GM18499 (cell line): ENCODE measurements around the gene SPAG9.

Experiments
- ATAC-seq: cut with Tn5 transposase; IDR thresholded peaks from one replicate; pipeline ENCODE4 v1.9.1; 2021; ENCODE audit warnings: moderate number of reproducible peaks; ENCODE audit not compliant: insufficient read depth, unreplicated experiment

The SPAG9 gene

DNA sequence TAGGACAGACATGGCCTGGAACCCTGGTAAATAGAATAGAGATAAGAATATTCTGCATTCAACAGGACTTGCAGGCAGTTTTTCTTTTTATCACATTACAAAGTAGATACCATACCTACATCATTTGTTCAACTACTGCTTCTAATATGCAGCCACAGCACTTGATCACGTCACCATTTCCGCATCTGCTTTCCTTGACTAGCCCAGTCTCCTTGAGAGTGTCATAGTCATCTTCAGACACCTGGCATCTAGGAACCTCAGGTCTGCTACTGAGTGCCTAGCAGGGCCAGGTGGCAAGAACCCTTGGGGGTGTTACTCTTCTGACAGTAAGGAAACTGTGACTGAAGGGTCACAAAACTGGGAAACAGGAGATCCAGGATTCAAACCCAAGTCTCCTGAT, 161.3 kb downstream of the SPAG9 start:
- no peak for ATAC-seq

DNA sequence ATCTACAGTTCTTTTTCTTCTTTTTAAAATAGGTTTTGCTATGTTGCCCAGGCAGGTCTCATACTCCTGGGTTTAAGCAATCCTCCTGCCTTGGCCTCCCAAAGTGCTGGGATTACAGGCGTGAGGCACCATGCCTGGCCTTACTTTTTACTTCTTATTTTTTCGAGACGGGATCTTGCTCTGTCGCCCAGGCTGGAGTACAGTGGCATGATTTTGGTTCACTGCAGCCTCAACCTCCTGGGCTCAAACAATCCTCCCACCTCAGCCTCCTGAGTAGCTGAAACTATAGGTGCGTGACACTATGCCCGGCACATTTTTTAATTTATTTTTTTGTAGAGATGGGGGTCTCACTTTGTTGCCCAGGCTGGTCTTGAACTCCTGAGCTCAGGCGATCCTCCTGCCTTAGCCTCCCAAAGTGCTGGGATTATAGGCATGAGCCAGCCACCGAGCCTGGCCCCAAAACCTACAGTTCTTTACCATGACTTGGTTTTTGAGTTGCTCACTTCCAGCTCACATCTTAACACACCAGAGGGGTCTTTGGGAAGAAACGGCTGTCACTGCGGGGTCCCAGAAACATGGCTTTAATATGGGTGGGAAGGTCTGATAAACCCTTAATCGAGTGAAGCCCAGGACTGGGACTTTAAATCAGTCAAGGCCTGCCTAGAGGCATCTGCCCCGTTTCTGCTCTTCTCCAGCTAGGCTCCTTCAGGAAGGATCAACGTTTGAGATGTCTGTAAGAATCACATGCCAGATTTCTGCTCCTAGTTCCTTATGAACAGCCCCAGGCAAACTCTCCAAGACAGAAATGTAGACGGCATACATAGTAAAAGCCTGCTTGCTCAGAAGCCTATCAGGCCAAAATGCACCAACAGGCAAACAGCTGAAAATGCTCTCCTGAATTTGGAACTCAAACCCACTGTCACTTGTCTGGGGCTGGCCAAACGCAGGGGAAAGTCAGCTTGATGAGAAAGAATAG, 162.8 kb downstream of the SPAG9 start:
- no peak for ATAC-seq

DNA sequence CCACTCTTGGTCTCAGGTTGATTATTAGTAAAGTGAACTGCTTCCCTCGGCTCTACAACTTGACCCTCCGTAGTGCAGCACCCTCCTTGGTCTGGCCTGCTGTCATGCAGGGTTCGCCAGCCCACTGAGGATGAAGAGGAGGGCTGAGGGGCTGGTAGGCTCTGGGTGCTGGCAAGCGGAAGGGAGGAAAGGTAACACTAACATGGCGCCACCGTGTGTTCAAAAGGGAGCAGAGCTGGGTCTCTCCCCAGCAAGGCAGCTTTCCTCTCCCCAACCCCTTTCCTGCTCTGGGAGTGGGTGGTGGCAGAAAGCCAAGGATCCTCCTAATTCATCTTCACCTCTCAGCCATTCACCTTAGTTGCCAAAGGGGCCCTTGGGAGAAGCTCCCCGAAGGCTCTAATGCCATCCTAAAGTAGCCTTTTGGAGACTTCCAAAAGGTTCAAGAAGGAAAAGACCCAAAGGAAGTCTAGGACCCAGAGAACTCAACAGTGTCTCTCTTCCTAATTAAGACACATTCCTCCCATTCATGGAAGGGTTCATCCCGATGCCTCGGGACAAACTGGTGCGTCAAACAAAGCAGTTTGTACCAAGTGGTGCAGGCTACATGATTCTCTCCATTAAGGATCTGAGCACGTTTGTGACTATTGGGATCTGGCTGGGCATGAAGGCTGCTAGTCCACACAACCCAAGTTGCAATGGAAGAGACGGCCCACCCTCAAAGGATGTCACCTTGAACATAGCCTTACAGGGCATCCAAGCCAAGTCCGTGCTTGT, 163.7 kb downstream of the SPAG9 start:
- ATAC-seq: no peak

DNA sequence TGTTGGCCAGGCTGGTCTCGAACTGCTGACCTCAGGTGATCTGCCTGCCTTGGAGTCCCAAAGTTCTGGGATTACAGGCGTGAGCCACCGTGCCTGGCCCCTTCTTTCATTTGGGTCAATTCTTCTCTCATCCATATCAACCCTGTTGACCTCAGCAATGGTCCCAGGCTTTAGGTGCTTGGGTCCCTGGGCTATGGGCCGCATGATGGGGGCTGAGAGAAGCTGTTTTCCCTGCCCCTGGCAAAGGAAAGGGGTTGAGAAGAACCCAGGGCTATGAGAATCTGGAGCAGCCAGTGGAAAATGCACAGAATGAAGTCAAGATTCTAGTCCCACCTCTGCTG, 164.3 kb downstream of the SPAG9 start:
- no peak for ATAC-seq

DNA sequence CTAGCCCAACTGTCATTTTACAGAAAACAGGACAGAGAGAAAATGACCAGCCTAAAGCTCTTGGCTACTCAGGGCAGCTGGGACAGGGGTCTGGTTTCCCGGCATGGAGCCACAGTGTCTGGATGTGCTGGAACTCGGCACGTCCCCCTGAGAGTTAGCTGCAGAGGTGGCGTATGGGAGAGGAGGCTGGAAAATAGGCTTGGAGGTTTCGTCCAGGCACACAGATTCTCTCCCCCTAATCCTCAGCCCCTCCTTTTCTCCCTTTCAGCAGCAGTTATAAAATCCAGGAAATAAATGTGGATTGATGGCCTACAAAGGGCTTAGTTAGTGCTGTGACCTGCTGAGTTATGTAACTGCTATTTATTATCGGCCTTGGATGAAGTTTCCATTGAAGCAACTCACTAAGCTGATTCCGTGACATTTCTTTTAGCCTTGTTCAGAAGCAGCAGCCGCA, 165.0 kb downstream of the SPAG9 start:
- ATAC-seq: no peak

DNA sequence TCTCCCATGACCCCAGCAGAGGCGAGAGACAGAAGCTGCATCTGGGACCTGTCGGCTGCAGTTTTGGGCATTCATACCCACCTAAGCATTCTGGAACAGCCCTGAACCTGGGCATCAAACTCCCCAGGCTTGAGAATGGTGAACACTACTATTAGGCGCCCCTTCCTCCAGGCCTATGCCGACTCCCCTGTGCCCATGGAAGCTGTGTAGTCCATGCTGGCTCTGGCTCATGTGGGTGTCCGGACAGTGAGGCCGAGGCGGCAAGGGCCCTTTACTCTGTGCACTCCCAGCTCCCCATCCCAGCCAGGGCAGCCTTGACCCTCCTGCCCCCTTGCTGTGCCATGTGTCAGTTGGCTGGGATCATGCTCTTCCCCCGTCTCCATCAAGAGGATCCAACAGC, 165.5 kb downstream of the SPAG9 start:
- ATAC-seq: no peak

DNA sequence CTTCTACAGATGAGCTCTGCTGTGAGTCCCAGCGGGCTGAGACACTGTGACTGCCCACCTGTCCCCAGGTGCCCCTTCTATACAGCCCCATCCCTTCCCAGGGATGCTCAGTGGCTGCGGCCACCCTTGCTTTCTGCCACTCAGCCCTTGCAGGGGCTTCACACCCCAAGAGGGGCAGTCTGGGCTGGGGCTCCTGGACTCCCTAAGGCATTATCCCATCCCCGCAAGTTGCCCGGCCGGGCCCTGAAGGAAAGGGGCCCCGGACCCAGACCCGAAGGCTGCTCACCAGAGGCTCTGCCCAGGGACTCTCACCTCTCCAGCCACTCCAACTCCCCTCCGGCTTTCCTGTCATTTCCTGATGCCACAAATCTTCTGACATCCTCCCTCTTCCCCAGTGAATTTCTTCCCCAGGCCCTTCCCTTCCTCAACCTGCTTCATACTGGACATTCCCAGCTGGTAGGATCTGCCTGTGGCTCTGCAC, 166.0 kb downstream of the SPAG9 start:
- no peak for ATAC-seq

DNA sequence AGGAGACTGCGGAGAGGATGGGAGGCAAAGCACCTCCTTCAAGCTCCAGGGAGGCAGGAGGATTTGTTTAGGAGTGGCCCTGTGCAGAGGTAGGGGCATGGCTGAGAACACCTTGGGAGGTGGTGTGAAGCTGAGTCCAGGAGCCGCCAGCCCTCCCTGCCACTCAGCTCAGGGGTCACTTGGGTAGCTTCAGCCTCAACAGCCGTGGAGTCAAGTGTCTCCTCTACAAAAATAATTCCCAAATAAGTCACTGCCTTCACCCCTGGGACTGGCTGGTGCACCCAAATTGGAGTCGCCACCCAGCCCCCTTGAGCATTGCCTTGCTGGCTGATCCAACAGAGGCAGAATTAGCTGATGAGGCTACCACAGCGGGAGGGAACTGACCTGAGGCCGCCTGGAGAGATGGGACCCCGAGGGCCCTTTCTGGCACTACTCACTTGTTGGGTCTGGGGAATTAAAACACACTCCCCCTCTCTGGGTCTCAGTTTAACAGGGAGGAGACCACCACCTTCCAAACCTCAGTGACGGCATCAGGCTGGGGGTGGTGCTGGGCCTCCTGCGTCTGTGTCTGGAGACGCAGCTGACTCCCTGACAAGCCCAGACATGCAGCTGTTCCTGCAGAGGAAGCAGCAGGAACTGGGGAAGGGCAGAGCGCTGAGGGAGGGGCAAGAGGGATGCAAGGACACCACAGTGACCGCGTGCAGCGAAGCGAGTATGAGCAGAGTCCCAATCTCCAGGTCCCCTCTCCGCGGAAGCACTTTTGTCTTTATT, 166.7 kb downstream of the SPAG9 start:
- no peak for ATAC-seq

DNA sequence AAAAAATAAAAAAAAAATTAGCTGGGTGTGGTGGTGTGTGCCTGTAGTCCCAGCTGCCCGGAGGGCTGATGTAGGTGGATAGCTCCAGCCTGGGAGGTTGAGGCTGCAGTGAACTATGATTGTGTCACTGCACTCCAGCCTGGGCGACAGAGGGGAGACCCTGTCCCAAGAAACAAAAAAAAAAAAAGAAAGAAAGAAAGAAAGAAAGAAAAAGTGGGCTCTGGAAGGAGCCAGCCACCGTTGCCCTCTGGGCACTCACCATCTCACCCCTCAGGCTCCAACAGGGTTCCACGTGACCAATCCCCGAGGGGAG, 167.2 kb downstream of the SPAG9 start:
- ATAC-seq: no peak

DNA sequence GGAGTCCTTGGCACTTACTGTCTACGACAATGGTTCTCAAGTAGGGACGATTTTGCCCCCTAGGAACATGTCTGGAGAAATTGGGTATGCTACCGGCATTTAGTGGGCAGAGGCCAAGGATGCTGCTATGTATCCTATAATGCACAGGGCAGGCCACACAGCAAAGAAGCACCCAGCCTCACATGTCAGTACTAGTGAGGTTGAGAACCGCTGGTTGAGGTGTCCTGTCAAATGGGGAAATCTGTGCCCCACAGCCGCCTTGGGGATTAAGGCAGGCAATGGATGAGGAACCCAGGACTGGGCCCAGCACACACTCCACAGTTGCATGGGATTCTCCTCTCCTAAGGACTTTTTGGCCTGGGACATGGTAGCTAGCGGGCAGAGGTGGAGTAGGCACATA, 167.8 kb downstream of the SPAG9 start:
- no peak for ATAC-seq

DNA sequence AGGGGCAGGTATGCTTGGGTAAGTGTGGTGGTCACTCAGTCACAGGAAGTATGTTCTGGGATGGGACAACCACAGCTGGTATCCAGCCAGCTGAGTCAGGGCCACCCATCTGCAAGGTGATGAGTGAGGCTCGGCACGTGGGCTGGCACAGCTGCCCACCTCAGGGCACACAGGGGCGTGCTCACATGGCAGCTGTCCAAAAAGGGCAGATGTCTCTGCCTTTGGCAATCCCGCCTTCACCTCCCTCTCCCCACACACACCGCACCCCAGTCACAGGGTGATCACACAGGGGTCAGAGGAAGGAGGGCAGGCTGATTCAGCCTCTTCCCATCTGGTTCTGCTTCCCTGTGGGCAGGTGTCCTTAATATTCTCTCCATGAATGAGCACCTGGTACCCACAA, 168.7 kb downstream of the SPAG9 start:
- ATAC-seq: no peak

DNA sequence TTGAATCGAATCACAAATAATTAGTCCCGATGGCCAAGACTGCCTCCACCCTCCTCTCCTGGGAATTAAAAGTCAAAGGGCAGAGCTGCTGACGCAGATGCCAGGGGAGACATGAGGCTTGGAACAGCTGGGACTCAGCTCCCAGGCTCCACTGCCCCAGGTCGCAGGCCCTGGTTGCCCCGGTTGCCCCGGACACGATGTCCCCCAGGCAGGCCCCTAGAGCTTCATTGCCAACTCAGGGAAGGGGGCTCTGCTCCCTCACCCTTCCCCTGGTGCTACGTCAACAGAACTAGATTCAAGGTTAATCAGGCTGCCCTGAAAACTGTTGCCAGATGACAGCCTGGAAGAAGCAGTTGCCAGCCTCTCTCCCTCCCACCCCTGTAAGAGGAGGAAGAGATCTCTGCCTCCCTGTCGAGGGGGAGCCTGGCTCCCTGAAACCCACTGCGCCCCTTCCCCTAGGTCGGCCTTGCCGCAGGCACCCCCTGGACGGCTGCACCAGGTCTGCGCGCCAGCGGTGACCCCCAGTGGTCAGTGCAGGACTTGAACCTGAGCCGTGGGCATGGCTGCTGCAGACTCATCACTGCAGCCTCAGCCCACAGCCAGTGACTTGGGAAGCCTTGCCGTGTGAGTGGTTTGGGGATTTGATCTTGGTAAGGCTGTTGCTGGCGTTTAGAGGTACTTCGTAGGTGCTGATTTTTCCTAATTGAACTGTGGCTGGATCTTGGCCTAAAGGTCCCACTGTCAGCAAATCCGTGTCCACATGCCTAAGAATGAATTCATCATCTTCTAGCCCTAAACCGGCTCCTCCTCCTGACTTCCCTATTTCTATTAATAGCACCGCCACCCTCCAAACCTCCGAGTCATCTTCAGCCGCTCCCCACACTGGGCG, 170.4 kb downstream of the SPAG9 start:
- no peak for ATAC-seq

DNA sequence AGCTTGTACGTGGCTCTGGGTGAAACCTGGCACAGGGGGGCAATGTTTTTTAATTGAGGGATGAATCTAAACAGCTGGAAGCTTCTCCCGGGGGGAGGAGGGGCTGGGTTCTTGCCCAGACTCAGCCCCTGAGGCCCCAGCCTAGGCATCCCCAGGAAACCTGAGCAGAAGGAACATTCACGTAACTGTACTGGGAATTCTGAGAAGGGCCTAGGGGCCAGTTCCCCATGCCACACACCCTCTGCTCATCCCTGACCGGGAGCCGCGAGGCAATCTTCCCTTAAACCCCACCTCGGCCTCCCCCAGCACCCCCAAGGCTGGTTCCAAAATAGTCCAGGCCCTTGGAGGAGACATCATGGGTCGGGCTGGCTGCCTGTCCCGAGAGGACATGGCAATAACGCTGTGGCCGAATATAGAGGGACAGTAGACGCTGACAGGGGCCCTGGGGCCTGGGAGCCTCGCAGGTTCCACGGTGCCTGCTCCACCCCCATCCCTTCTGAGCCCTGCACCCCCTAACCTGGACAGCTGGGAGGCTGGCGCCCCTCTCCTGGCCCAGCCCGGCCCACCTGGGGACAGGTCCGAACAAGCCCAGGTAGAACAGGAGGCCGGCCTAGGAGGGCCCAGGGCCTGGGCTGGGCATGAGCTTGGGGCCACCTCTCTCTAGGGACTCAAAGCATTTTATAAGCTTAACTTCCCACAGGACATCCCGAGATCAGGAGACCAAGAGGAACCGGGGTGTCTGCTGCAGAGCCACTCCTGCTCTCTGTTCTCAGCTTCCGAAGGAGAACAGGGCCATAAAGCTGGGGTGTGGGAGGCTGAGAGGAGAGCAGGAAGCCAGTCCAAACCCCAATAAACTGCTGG, 171.3 kb downstream of the SPAG9 start:
- ATAC-seq: no peak

DNA sequence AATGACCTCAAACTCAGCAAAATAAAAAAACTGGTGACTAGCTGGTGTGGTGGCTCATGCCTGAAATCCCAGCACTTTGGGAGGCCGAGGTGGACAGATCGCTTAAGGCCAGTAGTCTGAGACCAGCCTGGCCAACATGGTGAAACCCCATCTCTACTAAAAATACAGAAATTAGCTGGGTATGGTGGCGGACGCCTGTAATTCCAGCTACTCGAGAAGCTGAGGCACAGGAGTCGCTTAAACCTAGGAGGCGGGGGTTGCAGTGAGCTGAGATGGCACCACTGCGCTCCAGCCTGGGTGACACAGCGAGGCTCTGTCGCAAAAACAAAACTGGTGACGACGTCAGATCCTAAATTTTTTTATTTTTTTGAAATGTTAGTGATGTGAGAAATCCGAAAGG, 172.0 kb downstream of the SPAG9 start:
- ATAC-seq: no peak

DNA sequence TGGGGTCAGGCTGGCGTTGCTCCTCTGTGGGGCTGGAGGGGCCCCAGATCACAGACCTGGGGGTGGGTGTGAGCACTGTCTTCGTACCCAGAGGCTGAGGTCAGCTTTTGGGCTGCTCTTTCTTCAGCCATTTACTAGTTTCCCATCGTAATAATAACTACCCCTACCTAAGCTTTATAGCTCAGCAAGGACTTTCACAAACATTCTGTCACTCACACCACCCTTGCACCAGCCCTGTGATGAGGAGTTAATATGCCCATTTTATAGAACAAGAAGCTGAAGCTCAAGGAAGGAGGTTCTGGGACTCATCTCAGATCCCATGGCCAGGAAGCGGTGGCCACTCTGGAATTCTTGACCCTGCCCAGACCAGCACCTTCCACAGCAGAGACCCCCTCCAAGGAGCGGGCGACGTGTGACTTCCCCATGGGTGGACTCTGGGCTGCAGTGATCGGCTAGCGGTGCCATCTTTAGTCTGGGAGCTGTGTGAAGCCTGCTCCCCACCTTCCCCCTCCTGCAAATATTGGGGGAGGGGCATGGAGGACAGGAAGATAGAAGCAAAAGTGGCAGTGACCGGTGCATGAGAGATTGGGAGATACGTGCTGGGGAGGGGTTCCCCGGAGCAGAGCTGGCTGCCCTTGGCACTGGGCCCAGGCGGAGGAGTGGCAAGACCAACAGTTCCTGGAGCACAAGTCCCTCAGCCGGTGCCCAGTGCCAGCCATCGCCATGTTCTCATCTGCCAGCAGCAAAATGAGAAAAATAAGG, 172.7 kb downstream of the SPAG9 start:
- no peak for ATAC-seq

DNA sequence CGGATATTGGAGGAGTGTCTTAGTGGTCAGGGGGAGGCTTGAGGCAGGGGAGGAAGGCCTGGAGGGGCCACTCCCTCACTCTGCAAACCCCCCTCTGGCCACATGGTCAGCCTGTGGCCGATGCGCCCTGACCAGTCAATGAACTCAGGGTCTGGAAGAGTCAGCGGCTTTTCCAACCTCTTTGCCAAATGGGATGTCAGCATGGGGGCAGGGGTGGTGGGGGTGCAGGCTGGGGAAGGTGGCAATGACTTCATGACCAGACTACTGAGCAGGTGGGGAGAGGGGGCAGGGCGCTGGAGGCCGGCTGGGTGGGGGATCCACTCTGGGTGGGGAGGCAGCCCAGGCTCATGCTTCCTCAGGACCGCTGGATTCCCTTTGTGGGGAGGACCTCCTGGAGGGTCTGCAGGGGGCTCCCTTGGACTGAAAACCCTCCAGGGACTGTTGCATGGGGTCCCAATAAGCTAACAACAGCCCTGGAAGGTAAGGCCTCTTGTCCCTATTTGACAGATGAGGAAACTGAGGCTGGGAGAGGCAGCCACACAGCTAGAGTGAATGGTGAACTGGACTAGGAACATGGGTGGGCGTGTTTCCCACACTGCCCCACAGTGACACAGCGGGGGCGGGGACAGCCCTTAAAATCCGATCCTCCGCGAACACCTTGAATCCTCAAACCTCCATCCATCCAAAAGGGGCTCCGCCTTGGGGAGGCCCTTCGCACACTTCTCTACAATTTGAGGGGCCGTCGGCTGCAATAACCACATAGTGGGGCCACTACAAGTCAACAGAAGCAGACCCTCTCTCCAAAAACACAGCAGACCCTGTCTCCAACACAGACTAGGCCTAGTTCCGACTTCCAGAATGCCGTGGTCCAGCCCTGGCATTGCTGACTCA, 173.5 kb downstream of the SPAG9 start:
- ATAC-seq: no peak

DNA sequence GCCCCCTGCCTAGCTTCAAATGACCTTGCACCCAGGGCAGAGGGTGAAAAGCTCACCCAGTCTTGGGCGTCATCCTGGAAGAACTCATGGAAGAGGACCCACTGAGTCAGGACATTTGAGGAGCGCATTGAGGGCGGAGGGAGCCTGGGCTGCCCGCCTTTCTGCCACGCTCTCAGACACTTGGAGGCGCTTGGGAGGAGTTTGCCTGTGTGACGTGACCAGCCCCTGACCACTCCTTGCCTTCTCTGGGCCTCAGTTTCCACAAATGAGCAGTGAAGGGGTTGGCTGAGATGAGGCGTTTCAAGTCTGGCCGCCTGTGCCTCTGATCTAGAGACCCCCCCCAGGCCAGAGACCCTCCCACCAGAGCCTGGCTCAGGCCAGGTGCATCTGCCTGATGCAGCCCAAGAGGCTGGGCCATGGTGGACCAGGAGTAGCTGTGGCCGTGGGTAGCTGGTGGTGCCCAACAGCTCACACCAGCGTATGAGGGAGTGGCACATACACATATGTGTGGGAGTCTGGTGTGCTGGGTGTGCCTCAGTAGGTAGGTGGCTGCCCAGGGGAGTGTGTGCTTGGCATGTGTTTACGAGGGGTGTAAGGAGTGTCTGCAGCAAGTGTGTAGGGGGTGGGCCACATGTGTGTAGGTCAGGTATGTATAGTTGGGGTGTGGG, 174.3 kb downstream of the SPAG9 start:
- no peak for ATAC-seq
